ENCODE measurements around the gene PTGES2. TPM values are rescaled to one million over a fixed set of nuclear protein-coding genes. Genes with fewer than 3 reads are reported as not detected.

The PTGES2 gene
- total and polyA plus RNA-seq, 2 of the 13 experiments (the other 11 are each of a cell fraction or from before 2014, with no cell fraction given): 63.7 to 79.8 TPM

DNA sequence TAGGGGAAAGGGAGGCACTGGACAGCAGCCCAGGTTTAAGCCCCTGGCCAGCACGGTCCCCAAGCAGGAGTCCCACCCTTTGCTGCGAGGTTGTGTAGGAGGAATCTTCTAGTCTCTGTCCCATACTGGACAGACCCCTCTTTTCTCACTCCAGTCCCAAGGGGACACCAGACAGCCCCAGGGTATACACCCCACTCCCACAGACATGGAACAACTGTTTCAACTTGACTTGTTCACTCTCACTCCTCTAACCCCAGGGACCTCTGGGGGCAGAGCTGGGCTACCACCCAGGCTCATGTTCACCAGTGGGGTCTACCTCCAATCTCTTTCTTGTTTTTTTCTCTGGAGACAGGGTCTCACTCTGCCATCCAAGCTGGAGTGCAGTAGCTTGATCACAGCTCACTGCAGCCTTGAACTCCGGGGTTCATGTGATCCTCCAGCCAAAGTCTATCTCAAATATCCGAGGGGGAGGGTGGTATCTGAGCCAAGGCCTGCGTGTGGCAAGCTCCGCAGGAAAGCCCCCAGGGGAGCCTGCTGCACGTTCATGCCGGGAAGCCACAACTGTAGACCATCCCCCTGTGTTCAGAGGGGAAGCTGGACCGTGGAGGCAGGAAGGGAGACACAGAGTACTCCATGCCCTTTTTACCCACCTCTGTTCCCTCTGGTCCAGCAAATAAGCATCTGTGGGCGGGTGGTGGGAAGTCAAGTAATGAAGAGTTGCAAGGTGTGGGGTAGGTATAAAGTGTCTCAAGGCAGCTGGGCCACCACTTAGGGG is 1.8 kb downstream of the PTGES2 start (continued):
- TF ChIP-seq, protein P1, sequence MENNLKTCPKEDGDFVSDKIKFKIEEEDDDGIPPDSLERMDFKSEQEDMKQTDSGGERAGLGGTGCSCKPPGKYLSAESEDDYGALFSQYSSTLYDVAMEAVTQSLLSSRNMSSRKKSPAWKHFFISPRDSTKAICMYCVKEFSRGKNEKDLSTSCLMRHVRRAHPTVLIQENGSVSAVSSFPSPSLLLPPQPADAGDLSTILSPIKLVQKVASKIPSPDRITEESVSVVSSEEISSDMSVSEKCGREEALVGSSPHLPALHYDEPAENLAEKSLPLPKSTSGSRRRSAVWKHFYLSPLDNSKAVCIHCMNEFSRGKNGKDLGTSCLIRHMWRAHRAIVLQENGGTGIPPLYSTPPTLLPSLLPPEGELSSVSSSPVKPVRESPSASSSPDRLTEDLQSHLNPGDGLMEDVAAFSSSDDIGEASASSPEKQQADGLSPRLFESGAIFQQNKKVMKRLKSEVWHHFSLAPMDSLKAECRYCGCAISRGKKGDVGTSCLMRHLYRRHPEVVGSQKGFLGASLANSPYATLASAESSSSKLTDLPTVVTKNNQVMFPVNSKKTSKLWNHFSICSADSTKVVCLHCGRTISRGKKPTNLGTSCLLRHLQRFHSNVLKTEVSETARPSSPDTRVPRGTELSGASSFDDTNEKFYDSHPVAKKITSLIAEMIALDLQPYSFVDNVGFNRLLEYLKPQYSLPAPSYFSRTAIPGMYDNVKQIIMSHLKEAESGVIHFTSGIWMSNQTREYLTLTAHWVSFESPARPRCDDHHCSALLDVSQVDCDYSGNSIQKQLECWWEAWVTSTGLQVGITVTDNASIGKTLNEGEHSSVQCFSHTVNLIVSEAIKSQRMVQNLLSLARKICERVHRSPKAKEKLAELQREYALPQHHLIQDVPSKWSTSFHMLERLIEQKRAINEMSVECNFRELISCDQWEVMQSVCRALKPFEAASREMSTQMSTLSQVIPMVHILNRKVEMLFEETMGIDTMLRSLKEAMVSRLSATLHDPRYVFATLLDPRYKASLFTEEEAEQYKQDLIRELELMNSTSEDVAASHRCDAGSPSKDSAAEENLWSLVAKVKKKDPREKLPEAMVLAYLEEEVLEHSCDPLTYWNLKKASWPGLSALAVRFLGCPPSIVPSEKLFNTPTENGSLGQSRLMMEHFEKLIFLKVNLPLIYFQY (CRISPR knock-in tag; IDR thresholded peaks at IDR 0.05; ENCODE audit: borderline replicate concordance): no peak
- TF ChIP-seq, protein P2, sequence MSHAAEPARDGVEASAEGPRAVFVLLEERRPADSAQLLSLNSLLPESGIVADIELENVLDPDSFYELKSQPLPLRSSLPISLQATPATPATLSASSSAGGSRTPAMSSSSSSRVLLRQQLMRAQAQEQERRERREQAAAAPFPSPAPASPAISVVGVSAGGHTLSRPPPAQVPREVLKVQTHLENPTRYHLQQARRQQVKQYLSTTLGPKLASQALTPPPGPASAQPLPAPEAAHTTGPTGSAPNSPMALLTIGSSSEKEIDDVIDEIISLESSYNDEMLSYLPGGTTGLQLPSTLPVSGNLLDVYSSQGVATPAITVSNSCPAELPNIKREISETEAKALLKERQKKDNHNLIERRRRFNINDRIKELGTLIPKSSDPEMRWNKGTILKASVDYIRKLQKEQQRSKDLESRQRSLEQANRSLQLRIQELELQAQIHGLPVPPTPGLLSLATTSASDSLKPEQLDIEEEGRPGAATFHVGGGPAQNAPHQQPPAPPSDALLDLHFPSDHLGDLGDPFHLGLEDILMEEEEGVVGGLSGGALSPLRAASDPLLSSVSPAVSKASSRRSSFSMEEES (CRISPR knock-in tag; IDR thresholded peaks at IDR 0.05): no peak
- TF ChIP-seq, protein P3, sequence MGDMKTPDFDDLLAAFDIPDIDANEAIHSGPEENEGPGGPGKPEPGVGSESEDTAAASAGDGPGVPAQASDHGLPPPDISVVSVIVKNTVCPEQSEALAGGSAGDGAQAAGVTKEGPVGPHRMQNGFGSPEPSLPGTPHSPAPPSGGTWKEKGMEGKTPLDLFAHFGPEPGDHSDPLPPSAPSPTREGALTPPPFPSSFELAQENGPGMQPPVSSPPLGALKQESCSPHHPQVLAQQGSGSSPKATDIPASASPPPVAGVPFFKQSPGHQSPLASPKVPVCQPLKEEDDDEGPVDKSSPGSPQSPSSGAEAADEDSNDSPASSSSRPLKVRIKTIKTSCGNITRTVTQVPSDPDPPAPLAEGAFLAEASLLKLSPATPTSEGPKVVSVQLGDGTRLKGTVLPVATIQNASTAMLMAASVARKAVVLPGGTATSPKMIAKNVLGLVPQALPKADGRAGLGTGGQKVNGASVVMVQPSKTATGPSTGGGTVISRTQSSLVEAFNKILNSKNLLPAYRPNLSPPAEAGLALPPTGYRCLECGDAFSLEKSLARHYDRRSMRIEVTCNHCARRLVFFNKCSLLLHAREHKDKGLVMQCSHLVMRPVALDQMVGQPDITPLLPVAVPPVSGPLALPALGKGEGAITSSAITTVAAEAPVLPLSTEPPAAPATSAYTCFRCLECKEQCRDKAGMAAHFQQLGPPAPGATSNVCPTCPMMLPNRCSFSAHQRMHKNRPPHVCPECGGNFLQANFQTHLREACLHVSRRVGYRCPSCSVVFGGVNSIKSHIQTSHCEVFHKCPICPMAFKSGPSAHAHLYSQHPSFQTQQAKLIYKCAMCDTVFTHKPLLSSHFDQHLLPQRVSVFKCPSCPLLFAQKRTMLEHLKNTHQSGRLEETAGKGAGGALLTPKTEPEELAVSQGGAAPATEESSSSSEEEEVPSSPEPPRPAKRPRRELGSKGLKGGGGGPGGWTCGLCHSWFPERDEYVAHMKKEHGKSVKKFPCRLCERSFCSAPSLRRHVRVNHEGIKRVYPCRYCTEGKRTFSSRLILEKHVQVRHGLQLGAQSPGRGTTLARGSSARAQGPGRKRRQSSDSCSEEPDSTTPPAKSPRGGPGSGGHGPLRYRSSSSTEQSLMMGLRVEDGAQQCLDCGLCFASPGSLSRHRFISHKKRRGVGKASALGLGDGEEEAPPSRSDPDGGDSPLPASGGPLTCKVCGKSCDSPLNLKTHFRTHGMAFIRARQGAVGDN (CRISPR knock-in tag; IDR thresholded peaks at IDR 0.05): peak; percentile 19
- no peak for TF ChIP-seq ZNF205 (CRISPR knock-in tag; IDR thresholded peaks at IDR 0.05)
- no peak for TF ChIP-seq KDM2A (CRISPR knock-in tag; IDR thresholded peaks at IDR 0.05; ENCODE audit: borderline replicate concordance, low read depth)
- TF ChIP-seq, protein P4, sequence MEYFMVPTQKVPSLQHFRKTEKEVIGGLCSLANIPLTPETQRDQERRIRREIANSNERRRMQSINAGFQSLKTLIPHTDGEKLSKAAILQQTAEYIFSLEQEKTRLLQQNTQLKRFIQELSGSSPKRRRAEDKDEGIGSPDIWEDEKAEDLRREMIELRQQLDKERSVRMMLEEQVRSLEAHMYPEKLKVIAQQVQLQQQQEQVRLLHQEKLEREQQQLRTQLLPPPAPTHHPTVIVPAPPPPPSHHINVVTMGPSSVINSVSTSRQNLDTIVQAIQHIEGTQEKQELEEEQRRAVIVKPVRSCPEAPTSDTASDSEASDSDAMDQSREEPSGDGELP (IDR thresholded peaks at IDR 0.05; ENCODE audit: borderline replicate concordance, low read depth): no peak
